Activated CD8-positive, alpha-beta T cell treated with anti-CD3 and anti-CD28 coated beads for 36 hours (primary cell): ENCODE measurements around the gene SCO2. TPM values are rescaled to one million over a fixed set of nuclear protein-coding genes. Genes with fewer than 3 reads are reported as not detected.
"Not testable (repeated sequence)": the region's sequence is repeated elsewhere in the genome, so short reads cannot be mapped to it uniquely, and the experiment has no call there.

Source experiments
- ATAC-seq: fragments of 200-7000 bp; cut with Tn5 transposase; one replicate; pipeline ENCODE4 v1.10.0; 2021; ENCODE audit warnings: mild to moderate bottlenecking, moderate library complexity
- CTCF ChIA-PET: fragments of 350-600 bp; sonication (Branson Sonifier 250); formaldehyde crosslinking; loops from one replicate; lab custom pipeline; 2021; ENCODE audit warnings: antibody characterized with exemption; lab: Charles Lee
- POLR2A ChIA-PET: fragments of 350-600 bp; sonication (Branson Sonifier 250); formaldehyde crosslinking; loops from one replicate; lab custom pipeline; 2021; ENCODE audit warnings: antibody characterized with exemption; lab: Charles Lee
- DNase-seq: peaks from one replicate; pipeline ENCODE4 v3.0.0-alpha.2; 2020
- H3K27ac Mint-ChIP-seq: one replicate; pipeline ENCODE4 v1.8.0; 2021; ENCODE audit warnings: mild to moderate bottlenecking, mixed read lengths
- H3K27me3 Mint-ChIP-seq: one replicate; pipeline ENCODE4 v1.8.0; 2021; ENCODE audit warnings: mixed read lengths
- H3K36me3 Mint-ChIP-seq: one replicate; pipeline ENCODE4 v1.8.0; 2021; ENCODE audit warnings: low read depth, mixed read lengths
- H3K4me1 Mint-ChIP-seq: one replicate; pipeline ENCODE4 v1.8.0; 2021; ENCODE audit warnings: low read depth, mixed read lengths
- H3K4me3 Mint-ChIP-seq: one replicate; pipeline ENCODE4 v1.8.0; 2021; ENCODE audit warnings: mild to moderate bottlenecking, moderate library complexity, mixed read lengths
- H3K9me3 Mint-ChIP-seq: one replicate; pipeline ENCODE4 v1.8.0; 2021; ENCODE audit warnings: mixed read lengths
- intact Hi-C: fragments of 100-400 bp; cut with micrococcal nuclease; formaldehyde crosslinking; loops from one replicate; pipeline ENCODE4 v1.10.0; 2022
- total RNA-seq, 2 experiments: library from RNA; stranded (reverse); gene quantifications; one replicate each; pipeline ENCODE4 v1.2.3, GENCODE V29; 2021
- TF ChIP-seq, protein P1 (sequence below): fragments of 200-600 bp; IDR thresholded peaks from one replicate; pipeline ENCODE4 v1.8.0; 2022; ENCODE audit warnings: antibody characterized with exemption, mild to moderate bottlenecking

The SCO2 gene
- total RNA-seq, 2 experiments from 2014 or later: 2.7 TPM; not detected in 1

DNA sequence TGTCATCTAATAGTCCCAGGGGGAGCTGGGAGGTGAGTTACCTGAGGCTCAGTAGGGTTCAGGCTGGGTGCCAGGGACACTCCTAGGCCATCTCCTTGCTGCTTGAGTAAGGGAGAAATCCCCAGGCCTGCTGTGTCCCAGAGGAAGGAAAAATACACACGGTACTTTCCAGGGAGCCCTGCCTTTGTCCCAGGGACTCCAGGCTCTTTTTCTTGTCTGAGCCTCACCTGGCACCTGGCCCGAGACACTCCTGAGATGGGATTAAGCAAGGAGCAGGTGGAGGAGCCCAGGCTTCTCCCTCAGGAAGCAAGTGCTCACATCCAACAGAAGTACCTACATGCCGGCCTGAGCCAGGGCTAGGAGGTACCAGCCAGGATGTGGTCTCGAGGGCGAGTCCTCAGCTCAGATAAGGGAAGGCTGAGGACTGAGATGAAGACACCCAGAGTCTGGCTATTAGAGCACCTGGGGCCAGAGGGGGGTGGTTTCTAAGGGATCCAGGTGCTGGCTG is 19.4 kb upstream of the SCO2 start:
- peaks cover 2% of the 10 kb centered on the region for H3K36me3 Mint-ChIP-seq
- intact Hi-C loops: no loop called here
- peak overlapping the region; percentile 38 for H3K4me3 Mint-ChIP-seq
- TF ChIP-seq, protein P1, sequence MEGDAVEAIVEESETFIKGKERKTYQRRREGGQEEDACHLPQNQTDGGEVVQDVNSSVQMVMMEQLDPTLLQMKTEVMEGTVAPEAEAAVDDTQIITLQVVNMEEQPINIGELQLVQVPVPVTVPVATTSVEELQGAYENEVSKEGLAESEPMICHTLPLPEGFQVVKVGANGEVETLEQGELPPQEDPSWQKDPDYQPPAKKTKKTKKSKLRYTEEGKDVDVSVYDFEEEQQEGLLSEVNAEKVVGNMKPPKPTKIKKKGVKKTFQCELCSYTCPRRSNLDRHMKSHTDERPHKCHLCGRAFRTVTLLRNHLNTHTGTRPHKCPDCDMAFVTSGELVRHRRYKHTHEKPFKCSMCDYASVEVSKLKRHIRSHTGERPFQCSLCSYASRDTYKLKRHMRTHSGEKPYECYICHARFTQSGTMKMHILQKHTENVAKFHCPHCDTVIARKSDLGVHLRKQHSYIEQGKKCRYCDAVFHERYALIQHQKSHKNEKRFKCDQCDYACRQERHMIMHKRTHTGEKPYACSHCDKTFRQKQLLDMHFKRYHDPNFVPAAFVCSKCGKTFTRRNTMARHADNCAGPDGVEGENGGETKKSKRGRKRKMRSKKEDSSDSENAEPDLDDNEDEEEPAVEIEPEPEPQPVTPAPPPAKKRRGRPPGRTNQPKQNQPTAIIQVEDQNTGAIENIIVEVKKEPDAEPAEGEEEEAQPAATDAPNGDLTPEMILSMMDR: no peak
- no peak for ATAC-seq
- ChIA-PET CTCF (interaction anchor here (0.9 to 4.6 kb wide), 9 partner anchors 10 to 76 kb away, joined by 3 to 32 read pairs (median 5); partner anchors contain the start of genes SCO2 and SYCE3), POLR2A (interaction anchor here (0.7 to 4.3 kb wide), 7 partner anchors 12 to 86 kb away, joined by 3 to 23 read pairs (median 7); partner anchors contain the start of genes SCO2 and TYMP)
- H3K27me3 Mint-ChIP-seq: no peaks in the 10 kb centered on the region
- H3K27ac Mint-ChIP-seq: peak overlapping the region; percentile 80
- peak; percentile 61 for DNase-seq
- peaks cover 53% of the 10 kb centered on the region for H3K4me1 Mint-ChIP-seq
- H3K9me3 Mint-ChIP-seq: no peaks in the 10 kb centered on the region

DNA sequence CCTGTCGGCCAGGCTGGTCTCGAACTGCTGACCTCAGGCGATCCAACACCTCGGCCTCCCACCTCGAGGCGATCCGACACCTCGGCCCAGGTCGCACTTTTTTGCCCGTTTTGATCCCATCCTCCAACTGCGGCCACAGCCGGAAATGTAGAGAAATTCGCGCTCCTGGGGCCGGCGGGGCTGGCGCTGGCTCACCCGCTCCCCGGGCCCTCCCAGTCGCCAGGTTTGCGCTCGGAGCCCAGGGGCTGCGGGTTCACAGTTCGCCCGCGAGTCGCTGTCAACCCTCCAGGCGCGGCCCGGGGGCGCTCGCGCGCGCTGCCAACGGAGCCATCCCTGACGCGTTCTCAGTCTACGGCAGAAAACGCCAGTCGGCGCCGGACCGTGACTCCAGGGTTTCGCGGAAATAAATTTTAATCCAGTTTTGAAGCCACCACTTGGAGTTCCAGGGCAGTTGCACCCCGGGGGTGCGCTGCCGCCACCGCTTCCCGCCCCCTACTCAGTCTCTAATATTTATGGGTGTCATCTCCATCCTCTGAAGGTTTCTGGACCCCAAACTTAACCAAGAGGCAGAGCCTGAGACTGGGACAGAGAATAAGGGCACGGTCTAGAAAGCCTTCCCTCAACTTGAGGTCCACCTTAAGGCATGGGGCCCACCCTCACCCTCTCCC is 18.8 kb upstream of the SCO2 start:
- H3K4me3 Mint-ChIP-seq: peak overlapping the region; percentile 38
- intact Hi-C loops: no loop called here
- TF ChIP-seq, protein P1: peak; percentile 73
- CTCF ChIA-PET: interaction anchor here (0.9 to 4.6 kb wide), 6 partner anchors 10 to 76 kb away, joined by 3 to 32 read pairs (median 6); partner anchors contain the start of genes SCO2 and SYCE3
- H3K9me3 Mint-ChIP-seq: no peaks in the 10 kb centered on the region
- POLR2A ChIA-PET: interaction anchor here (0.7 to 4.3 kb wide), 7 partner anchors 12 to 86 kb away, joined by 3 to 23 read pairs (median 7); partner anchors contain the start of genes SCO2 and TYMP
- H3K27ac Mint-ChIP-seq: peak overlapping the region; percentile 80
- no peaks in the 10 kb centered on the region for H3K27me3 Mint-ChIP-seq
- H3K4me1 Mint-ChIP-seq: peaks cover 58% of the 10 kb centered on the region
- DNase-seq (peak; percentile 93), ATAC-seq (peak; percentile 59)
- H3K36me3 Mint-ChIP-seq: peaks cover 2% of the 10 kb centered on the region

DNA sequence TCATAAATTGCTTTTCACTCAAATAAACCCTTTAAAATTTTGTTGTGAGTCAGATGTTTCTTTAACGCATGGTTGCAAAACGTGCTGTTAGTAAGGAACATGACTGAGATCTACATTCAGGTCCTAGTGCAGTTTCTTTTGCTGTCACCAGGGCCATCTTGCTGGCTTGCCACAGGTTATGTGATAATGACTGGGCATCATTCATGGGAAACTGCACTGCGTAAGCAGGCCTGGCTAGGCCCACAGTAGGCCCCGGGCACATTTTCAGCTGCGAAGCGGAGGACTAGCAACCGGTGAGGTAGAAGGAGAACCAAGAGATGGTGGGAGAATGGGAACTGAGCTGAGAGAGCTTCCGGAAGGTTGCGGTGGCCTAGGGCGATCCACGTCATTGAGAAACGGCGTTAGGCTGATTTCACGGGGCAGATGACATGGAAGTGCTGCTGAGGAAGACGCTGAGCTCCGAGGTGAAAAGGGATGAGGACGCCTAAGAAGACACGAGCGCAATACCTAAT is 17.1 kb upstream of the SCO2 start:
- POLR2A ChIA-PET: interaction anchor here (0.9 to 8.3 kb wide), 3 partner anchors 11 to 79 kb away, joined by 3 to 175 read pairs (median 3); partner anchors contain the start of genes SCO2 and TYMP
- no peak overlapping the region for H3K4me3 Mint-ChIP-seq
- no peaks in the 10 kb centered on the region for H3K27me3 Mint-ChIP-seq
- H3K36me3 Mint-ChIP-seq: peaks cover 2% of the 10 kb centered on the region
- ATAC-seq (no peak), DNase-seq (peak; percentile 53)
- intact Hi-C loops: no loop called here
- peaks cover 67% of the 10 kb centered on the region for H3K4me1 Mint-ChIP-seq
- peak overlapping the region; percentile 94 for H3K27ac Mint-ChIP-seq
- TF ChIP-seq, protein P1: no peak
- CTCF ChIA-PET: interaction anchor here (1.0 to 1.3 kb wide), 2 partner anchors 17 to 79 kb away, joined by 4 read pairs; partner anchors contain the start of gene SCO2
- no peaks in the 10 kb centered on the region for H3K9me3 Mint-ChIP-seq

DNA sequence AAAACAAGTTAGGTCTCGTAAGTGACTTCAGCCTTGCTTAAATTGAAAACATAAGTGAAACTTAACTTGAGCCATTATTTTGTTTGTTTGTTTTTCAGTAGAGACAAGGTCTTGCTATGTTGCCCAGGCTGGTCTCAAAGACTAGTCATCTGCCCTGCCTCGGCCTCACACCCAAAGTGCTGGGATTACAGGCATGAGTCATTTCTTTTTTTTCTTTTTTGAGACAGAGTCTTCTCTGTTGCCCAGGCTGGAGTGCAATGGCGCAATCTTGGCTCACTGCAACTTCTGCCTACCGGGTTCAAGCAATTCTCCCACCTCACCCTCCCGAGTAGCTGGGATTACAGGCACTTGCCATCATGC is 16.2 kb upstream of the SCO2 start:
- ChIA-PET POLR2A (interaction anchor here (0.5 to 8.3 kb wide), 4 partner anchors 10 to 80 kb away, joined by 3 to 175 read pairs (median 12); partner anchors contain the start of genes SCO2 and TYMP), CTCF (interaction anchor here (1.3 to 4.7 kb wide), 4 partner anchors 16 to 68 kb away, joined by 3 to 65 read pairs (median 16); partner anchors contain the start of genes SCO2 and SYCE3)
- H3K27me3 Mint-ChIP-seq, intact Hi-C loops, H3K4me3 Mint-ChIP-seq, H3K36me3 Mint-ChIP-seq, H3K9me3 Mint-ChIP-seq: not testable (repeated sequence)
- DNase-seq (peak; percentile 57), ATAC-seq (peak; percentile 7)
- H3K27ac Mint-ChIP-seq: peak overlapping the region; percentile 94
- H3K4me1 Mint-ChIP-seq: peaks cover 67% of the 10 kb centered on the region

DNA sequence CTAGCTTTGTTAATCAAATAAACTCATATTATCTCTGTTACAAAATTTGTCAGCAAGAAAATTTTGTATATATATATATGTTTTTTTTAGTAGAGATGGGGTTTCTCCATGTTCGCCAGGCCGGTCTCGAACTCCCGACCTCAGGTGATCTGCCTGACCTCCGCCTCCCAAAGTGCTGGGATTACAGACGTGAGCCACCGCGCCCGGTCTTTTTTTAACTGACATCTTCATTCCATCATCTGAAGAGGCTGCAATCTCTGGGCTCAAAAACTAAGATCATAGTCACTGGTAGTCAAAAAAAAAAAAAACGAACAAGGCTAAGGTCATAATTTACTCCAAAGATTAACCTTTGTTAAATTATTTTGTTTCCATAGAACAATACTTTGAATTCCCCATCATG is 15.0 kb upstream of the SCO2 start:
- ATAC-seq: no peak
- Mint-ChIP-seq H3K9me3 (no peaks in the 10 kb centered on the region), H3K27ac (peak overlapping the region; percentile 94), H3K4me3 (peak overlapping the region; percentile 15), H3K4me1 (peaks cover 58% of the 10 kb centered on the region), H3K36me3 (peaks cover 2% of the 10 kb centered on the region), H3K27me3 (no peaks in the 10 kb centered on the region)
- no peak for DNase-seq
- ChIA-PET CTCF (interaction anchor here (0.6 to 4.7 kb wide), 6 partner anchors 8 to 81 kb away, joined by 3 to 65 read pairs (median 18); partner anchors contain the start of genes SCO2 and SYCE3), POLR2A (interaction anchor here (1.0 to 8.3 kb wide), 16 partner anchors 9 to 120 kb away, joined by 3 to 175 read pairs (median 6); partner anchors contain the start of genes CHKB, LMF2, NCAPH2 and SCO2)
- TF ChIP-seq, protein P1: no peak
- intact Hi-C loops: no loop called here
